Renal cortical epithelial cell (primary cell): ENCODE data around the gene SLC5A12. TPM values are rescaled to one million over a fixed set of nuclear protein-coding genes. Genes with fewer than 3 reads are reported as not detected.

Experiments
- DNase-seq: peaks from one replicate; pipeline ENCODE4 v3.0.0-alpha.2; 2011; ENCODE audit warnings: low read depth
- total RNA-seq: library from RNA; depleted of rRNA; stranded (reverse); fragments of >200 nt; gene quantifications from 2 replicates; pipeline ENCODE4 v1.2.3, GENCODE V29; 2014

The SLC5A12 gene
- total RNA-seq, 1 donor from 2014 or later = 0.10 TPM

DNA sequence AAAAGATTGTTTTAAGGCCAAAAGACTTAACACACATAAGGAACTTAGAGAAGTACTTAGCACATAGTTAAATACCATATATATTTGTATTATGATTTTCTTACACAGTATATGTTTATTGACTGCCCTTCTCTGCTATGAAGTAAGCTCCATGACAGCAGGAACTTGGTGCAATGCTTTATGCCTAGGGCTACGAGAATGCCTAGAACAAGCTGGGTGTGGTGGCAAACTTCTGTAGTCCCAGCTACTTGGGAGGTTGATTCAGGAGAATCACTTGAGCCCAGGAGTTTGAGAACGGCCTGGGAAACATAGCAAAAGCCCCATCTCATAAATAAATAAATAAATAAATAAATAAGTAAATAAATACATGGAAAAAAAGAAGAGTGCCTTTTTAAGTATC, 1.9 kb downstream of the SLC5A12 start:
- no peak for DNase-seq

DNA sequence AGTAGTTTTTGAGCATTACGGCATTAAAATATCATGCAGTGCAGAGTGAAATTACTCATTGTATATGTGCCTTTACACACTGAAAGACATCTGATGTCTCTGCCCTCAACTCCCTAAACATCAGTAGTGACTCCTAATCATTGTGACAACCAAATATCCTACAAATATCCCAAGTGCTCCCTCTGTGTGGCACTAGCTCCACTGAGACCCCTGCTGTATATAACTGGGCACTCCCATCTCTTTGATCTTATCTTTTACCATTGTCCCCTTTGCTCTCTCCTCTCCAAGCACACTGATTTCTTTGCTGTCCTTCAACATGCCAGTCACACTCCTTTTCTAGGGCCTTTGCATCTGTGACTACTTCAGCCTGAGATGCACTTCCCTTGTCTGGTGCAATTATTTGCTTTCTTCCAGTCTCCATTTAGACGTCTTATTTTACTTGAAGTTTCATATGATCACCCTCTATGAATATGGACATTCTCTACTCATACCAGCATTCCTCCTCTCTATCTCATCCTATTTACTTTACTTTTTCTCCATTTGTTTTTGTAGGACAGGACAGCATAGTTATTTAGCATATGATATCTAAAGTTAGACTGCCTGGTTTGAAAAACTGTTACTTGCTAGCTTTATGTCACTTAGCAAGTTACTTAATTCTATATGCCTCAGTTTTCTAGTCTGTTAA, 2.4 kb downstream of the SLC5A12 start:
- no peak for DNase-seq

DNA sequence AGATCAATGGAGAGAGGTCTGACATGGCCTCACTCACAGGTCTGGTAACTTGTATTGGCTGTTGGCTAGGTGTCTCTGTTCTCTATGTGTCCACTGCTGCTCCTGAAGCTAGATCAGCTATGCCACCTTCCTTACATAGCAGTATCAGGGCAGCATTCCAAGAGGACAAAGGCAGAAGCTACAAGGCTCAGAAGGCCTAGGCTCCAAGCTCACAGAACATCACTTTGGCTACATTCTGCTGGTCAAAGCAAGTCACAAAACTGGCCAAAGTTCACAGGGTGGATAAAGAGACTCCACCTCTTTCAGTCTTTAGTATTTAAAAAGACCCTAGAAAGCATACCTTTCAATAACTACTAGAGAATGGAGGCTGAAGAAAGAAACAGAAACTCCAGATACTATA, 4.1 kb downstream of the SLC5A12 start:
- DNase-seq = no peak

DNA sequence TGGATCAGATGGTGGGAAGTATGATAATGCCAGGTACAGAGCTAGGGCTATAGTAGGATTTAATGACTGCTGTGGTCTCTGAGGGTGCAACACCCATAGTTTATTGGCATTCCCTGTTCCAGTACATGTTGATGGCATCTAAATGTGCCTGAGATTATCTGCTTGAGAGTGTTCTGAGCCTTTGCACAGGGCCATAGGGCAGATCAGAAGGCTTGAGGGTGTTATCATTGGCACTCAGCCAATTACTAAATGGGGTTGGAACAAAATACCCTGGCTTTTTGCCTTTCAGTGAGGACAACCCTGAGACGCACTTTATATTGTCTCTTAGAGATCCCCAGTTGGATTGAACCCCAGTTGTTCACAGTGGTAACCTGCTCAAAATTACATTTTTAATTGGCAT, 6.7 kb downstream of the SLC5A12 start:
- DNase-seq = no peak

DNA sequence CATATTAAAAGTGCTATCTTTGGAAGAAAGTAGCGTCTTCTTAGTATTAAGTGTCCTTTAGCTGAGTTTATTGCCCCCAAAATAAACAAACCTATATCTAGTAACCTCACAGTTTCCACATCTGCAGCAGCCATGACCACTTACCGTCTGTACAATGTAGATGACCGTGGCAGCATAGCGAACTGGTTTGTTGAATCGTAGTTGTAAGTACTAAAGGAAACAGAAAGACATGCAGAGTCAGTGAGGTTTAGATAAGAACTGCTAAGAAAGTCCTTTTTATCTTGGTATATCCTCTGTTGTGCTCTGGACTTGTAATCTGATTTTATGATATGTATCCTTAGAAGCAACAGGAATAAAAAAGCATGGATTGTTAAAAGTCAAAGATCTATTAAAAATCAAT, 9.4 kb downstream of the SLC5A12 start:
- no peak for DNase-seq

DNA sequence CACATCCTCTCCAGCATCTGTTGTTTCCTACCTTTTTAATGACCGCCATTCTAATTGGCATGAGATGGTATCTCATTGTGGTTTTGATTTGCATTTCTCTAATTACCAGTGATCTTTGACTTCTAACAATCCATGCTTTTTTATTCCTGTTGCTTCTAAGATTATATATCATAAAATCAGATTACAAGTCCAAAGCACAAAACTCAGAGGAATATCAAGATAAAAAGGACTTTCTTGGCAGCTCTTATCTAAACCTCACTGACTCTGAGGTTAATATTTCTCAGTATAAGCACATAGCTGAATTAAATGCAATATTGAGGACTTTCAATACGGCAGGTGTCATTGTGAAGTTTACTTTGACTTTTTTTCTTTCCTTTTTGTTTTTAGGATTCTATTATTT, 11.4 kb downstream of the SLC5A12 start:
- no peak for DNase-seq

DNA sequence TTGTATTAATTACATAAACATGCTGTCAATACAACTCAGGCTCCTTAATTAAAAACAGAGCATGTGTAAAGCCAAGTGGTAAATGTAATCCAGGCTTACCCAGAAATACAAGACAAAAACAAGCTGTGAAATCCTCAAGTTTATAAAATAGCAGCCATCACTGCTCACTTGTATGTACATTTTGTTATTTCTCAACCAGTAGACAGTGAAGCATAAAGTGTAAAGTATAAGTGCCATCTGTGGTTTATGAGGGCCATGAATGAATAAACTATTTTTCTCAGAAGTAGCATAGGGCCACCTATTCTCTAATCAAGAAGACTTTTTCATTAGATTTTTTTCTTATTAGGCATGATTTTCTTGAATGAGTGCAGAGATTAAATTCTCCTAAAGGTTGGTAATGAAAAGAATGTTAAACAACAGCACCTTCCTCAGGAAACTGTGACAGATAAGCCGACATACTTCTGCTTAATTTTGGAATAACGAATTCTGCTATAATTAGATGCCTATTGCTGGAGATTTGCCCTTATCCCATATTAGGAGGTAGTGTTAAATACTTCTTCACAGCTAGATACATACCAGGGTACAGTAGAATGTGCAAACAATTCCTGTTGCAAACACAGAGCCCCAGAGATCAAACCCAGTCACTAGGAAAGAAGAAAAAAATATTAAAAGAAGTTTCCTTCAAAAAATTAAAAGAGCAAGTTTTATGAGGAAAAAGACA, 13.0 kb downstream of the SLC5A12 start:
- DNase-seq = no peak

DNA sequence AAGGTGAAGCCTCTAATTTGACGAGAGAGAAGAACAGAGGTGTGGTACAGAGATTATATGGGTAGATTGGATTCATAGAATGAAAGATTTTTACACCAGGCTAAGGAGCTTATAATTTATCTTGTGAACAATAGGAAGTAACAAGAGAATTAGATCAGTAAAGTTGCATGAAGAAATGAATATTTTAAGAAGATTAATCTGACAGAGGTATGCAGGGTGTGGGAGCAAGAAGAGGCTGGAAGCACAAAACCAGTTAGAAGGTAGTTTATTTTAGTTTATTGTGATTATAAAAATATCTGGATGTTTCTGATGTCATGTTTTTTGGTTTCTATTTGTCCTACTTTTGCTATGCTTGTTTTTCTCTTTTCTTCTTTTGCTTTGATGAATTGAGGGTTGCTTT, 15.7 kb downstream of the SLC5A12 start:
- DNase-seq = no peak

DNA sequence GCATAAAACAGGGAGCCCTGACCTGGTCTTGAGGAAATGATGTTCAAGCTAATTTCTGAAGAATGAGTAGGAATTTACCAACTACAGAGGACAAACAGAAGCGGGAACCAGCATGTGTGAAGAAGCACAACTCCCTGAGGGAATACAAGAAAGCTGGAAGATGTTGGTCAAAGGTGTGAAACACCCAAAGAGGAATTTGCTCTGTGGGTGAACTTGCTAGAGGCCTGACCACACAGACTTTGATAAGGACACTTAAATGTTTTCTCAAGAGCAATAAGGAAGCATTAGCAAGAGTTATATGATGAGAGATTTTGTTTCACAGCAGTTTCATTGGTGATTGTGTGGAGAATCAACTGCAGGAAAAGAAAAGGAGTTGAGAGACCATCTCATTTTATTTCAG, 17.6 kb downstream of the SLC5A12 start:
- peak; percentile 41 for DNase-seq

DNA sequence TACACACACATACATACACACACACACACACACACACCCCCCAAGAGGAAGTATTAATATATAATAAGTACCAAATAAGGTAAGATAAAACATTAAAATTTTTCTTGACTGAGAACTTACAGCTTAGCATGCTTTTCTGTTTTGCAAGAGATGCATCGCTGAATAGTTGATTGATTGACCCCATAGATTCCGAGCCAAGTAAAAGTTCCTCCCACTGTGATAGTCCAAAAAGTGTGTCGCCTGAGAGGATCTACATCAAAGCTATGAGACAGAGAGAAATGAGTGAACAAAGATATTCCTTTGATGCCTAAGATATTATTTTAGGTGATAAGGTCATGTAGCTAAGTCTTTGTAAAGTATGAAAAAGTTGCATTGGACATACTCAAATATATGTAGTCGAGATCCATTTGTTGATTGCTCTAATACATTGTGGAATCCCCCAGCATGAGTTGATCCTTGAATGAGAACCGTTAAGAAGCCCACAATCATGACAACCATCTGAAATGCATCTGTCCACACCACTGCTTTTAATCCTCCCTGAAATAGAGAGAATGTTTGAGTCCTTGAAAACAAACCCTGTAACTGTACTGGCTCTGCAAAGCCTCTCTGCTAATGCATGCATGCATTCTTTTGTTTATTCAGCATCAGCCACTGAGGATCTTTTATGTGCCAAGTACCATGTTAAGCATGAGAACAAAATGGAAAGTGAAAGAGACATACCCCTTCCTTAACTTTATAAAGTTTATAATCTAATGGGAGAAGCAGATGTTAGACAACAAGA, 18.3 kb downstream of the SLC5A12 start:
- no peak for DNase-seq

DNA sequence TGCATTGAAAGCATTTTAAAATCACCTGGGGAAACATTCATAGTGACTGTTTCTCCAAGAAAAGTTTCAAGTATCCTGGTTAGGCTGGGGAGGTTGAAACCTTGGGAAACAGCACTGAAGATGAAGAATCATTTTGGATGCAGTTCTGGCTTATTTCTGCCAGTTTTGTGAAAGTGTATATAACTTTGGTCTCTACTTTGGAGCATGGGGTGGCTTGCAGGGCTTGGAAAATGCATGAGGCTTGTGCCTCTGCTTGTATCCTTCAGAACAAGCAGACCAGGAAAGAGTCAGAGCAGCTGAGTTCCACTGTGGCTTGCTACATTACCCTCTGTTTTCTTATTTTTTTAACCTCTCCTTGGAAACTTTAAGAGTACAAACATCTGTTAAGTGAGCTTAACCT, 19.5 kb downstream of the SLC5A12 start:
- no peak for DNase-seq

DNA sequence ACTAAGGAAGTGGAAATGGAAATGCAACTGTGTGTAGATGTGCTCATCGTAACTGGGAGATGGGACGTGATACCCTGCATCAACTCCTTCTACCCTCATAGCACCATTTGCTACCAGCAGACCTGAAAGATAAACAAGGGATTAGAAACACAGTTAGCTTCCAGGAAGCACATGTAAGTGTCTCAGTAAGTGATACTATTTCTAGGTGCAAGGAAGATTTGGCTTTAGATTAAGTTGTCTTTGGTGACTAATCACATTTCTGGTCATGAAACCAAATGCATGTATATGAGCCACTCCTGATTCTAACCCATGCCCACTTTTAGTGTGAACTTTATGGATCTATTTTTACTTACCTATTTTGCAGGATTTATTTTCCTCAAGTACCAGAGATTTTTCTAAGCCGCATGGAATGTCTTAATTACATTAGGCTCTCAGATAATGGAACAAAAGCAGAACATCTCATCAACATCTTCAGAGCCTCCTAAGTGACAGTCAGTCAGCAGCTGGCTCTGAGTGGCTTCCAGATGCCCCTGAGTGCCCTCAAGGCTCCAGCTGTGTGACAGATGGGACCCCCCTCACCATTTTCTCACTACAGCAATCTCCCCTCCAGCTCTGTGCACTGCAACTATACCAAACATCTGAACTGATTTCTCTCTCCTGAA, 21.2 kb downstream of the SLC5A12 start:
- DNase-seq = no peak

DNA sequence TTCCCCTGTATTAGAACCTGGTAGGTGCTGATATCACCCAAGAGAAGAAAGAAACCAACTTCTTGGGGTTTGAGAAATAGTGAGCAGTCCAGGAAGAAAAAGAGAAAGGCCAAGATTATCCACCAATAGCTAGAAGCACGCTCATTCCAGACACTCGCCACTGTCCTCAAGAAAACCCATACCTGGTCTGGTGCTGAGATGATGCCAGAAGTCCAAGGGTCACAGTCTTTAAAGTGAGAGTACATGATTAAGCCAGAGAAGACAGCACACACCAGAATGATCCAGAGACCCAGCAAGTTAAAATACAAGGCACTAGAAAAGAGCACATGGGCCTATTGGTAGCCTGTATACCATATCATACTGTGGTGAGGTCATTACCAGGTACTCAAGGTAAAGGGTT, 23.6 kb downstream of the SLC5A12 start:
- DNase-seq = no peak

DNA sequence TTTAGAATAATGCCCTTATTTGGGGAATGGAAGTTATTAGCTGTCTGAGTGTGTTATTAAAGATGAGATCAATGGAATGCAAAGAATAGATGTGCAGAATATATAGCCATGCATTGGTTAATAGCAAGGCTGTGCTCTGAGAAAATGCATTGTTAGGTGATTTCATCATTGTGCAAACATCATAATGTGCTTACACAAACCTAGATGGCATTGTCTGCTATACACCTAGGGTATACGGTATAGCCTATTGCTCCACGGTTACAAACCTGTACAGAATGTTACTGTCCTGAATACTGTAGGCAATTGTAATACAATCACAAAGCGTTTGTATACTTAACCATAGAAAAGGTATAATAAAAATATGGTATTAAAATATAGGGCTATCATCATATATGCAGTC, 25.5 kb downstream of the SLC5A12 start:
- no peak for DNase-seq

DNA sequence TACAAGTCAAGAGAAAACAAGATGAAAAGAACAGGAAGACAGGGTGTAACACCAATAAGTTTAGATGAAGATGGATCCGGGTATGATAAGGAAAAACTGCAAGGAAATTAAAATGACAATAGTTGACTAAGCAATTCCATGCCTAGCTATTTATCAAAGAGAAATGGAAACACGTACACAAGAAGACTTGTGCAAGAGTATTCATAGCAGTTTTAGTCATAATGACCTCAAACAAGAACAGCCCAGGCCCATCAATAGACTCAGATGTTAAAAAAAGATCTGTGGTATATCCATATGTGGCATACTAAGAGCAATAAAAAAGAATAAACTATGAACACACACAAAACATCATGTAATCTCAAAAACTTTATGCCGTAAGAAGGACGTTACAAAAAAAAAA, 33.2 kb downstream of the SLC5A12 start:
- no peak for DNase-seq

DNA sequence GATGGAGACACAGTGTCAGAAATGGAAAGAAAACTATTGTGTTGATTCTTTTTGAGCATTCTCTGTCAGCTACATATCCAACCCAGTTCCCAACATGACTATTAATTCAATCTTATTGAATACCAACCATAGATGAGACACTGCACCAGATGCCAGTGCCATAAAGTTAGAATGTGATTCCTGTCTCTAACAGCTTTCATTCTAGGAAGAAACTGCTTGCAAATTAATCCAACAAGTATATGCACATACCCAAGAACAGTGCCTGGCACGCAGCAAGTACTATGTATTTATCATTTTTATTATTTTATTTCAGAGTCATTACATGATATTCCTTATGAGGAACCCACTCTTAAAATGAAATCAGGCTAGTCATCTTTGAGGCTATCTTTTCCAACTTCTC, 34.5 kb downstream of the SLC5A12 start:
- DNase-seq = no peak

DNA sequence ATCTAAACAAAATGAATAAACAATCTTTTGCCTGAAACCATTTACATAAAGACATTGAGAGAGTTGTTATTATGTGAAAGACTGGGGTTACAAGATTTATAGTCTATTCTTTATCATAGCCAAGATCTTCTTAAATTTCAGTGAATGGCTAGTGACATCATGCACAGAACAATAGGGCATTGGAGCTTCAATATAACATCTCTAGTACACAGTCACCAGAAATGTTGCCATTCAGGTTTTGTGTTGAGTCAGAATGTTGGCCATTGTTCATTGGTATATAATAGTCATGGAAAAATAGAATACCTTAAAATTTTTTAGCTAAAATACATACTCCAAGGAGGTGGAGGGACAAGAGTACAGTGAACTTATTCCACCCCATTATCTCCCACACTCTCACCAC, 44.3 kb downstream of the SLC5A12 start:
- DNase-seq = peak; percentile 13

DNA sequence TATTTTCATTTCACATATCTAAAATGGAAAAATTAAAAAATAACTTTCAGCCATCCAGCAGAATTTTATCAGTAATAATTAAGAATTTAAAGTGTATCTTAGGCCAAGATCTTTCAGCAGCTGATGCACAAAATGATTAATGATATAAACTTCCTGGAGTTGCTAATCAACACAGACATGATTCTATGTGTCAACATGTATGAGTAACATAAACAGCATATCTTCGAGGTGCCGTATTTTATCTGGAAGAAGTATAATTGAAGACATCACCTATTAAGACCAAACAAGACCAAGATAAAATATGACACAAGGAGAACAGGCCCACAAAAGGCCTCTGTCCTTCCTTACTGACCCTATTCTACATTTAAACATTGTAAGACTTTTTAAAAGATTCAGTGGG, 45.2 kb downstream of the SLC5A12 start:
- no peak for DNase-seq

DNA sequence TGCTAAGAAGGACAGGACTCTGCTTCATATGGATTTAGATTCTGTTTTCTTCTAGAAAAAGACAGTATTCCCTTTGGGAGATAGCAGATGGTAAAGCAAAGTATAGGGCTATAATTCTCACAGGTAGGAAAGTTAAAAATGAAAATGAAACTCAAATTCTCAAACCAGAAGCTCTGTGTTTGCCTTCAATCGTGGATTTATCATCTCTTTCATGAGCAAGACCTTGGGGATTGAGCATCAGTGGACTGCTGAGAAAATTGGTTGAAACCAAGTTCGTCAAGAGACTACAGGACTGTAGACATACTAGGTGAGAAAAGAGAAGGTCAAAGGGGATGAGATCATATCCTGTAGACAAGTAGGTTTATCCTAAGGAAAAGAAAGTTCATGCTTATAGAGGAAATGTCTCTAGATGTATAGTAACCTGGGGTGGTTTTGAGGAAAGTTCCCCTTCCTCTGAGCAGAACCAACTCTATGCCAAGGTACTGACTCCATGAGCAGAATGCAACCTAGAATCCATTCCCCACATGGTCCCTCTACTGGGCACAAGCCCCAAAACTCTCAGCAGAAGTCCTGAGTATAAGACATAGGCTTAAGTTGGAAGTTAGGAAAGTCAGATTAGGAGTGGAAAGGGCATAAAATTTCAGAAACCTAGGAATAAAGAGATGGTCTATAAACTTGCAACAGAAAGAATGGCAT, 46.5 kb downstream of the SLC5A12 start:
- DNase-seq = no peak

DNA sequence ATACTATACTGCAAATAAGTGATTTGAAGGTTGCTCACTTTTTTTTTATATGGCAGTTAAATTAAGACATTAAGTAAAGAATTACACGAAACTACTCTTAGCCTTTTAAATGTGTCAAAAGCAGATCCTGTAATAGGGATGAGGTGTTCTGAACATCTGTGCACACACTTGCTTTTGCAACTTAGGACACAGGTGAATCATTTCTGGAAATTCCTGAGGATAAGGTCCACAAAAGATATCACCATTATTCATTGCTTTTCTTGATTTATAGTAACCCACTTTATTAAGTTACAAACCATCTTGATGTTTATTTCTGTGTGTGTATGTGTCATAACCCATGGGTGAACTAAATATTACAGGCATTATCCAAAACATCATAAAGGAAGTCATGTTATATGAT, 55.9 kb downstream of the SLC5A12 start:
- DNase-seq = no peak

DNA sequence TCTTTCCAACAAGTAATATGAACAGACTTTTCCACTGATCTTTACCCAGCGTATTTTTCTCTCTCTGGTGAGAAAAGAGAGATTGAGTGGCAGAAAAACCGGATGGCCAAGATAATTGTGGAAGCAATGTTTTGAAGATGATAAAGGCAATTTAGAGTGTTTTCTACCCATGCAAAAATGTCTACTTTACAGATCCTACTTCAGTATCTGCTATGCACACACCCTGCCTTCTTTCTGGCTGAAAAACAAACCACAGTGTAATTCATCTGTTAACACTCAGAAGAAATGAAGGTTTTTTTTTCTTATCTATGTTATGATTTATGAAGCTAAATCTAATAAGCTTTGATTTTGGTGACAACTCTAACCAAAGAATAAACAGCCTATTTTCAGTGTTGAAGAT, 56.8 kb downstream of the SLC5A12 start:
- DNase-seq = no peak

DNA sequence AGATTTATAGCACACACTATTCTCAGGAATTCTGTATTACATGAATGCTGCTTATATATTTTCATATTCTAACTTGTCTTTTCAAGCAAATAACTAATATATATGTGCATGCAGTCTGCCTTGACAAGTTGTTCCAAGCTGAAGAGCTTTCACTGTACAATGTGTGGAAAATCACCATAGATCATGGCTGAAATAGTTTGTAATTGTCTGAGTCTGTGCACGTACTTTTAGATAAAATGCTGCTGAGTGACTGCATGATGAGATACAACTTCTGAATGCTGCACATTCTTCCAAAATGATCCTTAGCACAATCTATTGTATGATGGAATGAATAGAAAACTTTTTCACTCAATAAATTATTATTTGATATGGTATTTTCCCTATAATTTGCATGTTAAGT, 58.9 kb downstream of the SLC5A12 start:
- DNase-seq = no peak
